ENCODE data around the gene ITGA2. TPM values are rescaled to one million over a fixed set of nuclear protein-coding genes. Genes with fewer than 3 reads are reported as not detected.
A peak's percentile ranks its signal among the peaks of the same experiment; 100 is the strongest.
"Not testable (repeated sequence)": the region's sequence is repeated elsewhere in the genome, so short reads cannot be mapped to it uniquely, and the experiment has no call there.

Gene ITGA2
- total RNA-seq, 1 donor from 2014 or later: 0.97 TPM

DNA sequence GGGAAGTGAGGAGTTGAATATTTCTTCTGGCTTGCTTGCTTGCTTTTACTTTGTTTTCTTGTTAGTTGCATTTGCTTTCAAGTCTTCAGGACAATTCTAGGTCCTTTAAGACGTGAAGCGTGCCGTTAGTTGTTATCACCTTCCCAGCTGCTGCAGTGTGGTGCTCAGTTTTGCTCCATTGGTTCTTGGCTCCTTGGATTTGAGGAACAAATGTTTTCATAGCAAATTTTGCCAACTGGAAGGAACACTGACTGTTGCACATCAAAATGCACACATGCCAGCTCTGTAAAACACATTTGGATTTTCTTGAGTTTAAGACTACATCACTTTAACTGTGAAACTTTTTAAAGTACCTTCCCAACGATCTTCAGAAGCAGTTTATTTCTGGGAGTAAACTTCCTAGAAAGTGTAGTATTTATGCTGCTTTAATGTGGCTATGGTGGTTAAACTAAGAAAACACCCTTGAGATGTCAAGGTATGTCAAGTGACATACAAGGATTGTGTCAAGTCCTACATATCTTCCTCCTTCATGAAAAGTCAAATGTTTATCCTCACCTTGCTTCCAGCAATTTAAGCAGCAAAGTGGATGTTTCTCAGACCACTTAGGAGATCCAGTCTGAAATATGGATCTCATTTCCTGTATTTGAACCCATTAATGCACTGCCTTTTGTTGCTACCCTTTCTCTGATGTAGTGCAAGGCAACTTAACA, 95.5 kb downstream of the ITGA2 start:
- intact Hi-C loops (cut with DNase I): no loop called here
- DNase-seq (no peak), ATAC-seq (ENCODE audit: poor library complexity) (no peak)

- ATAC-seq (ENCODE audit: poor library complexity) (no peak), DNase-seq (no peak)
- intact Hi-C loops (cut with DNase I): no loop called here
Measured at GRCh38 chr5:53087171-53087570, 98.0 kb downstream of the ITGA2 start.

DNA sequence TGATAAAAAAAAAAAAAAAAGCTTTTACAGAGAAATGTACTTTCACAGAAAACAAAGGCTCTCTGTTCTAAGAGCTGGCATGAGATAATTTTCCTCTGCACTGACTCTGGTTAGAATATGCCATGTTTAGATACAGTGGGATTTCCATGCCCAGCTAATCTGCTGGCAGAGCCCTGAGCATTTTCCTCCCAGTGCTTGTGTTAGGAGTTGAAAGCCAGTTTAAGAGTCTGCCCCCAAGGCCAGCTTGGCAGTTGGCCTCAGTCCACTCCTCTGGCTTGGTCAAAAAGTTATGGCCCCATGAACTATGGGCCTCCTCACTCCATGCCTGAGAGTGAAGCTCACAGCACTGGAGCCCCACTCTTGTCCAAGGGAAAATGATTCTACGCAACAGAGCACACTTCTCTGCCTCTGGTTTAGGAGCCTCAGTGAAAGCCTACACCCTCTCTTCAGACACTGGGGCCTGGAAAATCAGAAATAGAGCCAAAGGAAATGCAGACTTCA, 98.5 kb downstream of the ITGA2 start:
- intact Hi-C loops (cut with DNase I): no loop called here
- no peak for DNase-seq
- no peak for ATAC-seq (ENCODE audit: poor library complexity)

DNA sequence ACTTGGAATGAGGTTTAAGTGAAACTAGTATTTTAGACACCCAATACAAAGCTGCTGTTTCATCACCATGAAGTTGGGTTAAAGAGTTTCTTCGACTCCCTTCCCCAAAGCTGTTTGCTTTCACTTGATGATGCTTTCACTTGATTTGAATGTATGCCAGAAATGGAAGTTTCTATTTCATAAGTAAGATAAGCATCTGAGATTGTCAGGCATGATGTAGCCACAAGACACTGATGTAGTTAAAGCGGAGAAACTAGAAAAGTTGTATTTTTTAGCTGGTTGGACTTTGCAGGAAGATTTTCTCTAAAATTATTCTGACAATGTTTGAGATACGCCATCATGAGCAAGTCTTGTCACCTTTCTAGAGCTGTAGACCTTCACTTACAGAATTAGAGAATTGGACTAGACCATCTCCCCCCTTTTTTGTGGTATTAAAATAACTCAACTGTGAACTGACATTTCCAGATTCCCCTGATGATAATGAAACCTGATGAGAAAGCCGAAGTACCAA, 100.4 kb downstream of the ITGA2 start:
- DNase-seq: no peak
- intact Hi-C loops (cut with DNase I): no loop called here
- ATAC-seq (ENCODE audit: poor library complexity): no peak

DNA sequence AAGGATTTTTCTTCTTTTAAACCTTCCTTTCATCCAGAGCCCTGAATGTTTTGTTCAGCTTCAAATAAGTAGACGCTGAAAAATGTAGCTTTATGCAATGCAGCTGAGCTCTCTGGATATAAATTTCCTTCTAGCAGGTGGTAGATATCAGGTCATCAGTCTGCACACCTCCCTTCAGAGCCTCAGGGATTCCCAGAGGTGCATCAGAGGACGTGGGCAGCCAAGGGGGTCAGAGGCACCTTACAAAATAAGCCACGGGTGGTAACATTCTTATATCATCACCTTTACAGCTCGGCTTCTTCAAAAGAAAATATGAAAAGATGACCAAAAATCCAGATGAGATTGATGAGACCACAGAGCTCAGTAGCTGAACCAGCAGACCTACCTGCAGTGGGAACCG, 101.1 kb downstream of the ITGA2 start:
- DNase-seq (no peak), ATAC-seq (ENCODE audit: poor library complexity) (no peak)
- intact Hi-C loops (cut with DNase I): no loop called here

- intact Hi-C loops (cut with DNase I): no loop called here
- ATAC-seq (ENCODE audit: poor library complexity): no peak
Measured at GRCh38 chr5:53091289-53091688, 102.1 kb downstream of the ITGA2 start.

DNA sequence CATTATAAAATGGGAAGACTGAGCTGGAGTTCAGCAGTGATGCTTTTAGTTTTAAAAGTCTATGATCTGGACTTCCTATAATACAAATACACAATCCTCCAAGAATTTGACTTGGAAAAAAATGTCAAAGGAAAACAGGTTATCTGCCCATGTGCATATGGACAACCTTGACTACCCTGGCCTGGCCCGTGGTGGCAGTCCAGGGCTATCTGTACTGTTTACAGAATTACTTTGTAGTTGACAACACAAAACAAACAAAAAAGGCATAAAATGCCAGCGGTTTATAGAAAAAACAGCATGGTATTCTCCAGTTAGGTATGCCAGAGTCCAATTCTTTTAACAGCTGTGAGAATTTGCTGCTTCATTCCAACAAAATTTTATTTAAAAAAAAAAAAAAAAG, 103.1 kb downstream of the ITGA2 start:
- intact Hi-C loops (cut with DNase I): no loop called here
- ATAC-seq (ENCODE audit: poor library complexity): no peak

More at GRCh38 chr5:53091289-53091688, 102.1 kb downstream of the ITGA2 start:
- DNase-seq: no peak

GRCh38 chr5:53095217-53095616, 106.1 kb downstream of the ITGA2 start:
- ATAC-seq (ENCODE audit: poor library complexity) (no peak), DNase-seq (no peak)
- intact Hi-C loops (cut with DNase I): no loop called here

More for the DNA sequence above, 103.1 kb downstream of the ITGA2 start:
- DNase-seq: no peak

DNA sequence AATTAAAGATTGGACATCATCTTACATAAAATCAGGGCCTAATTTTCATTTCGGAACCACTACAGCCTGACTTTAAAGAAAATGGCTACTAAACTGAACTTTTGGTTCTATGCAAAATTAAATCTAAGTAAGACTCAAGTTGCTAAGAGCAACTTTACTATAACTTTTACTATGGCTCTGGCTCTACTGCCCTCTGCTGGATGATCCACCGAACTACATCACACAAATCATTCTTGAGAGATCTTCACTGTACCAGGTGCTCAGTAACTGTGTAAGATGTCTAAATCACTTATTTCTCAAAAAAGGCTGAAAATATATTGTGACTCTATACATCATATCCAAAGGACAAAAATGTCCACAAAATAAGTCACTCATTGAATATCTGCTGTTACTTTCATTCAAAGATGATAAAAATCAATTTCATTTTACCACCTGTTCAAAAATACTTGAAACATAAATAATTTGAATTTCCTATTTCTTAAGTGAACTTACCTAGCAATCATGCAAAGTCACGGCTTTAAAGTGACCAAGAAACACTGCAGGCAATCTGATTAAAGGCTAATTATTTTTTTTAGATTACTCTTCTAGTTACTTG, 106.9 kb downstream of the ITGA2 start:
- DNase-seq (no peak), ATAC-seq (ENCODE audit: poor library complexity) (peak; percentile 71)
- intact Hi-C loops (cut with DNase I): loop anchor here (2.0 kb wide), 1 partner anchor 149 kb away; no protein-coding TSS in a partner anchor

GRCh38 chr5:53099546-53099945, 110.4 kb downstream of the ITGA2 start:
- intact Hi-C loops (cut with DNase I): no loop called here
- ATAC-seq (ENCODE audit: poor library complexity) (no peak), DNase-seq (no peak)

GRCh38 chr5:53100606-53101005, 111.5 kb downstream of the ITGA2 start:
- ATAC-seq (ENCODE audit: poor library complexity): no peak
- DNase-seq: no peak
- intact Hi-C loops (cut with DNase I): loop anchor here (10.0 kb wide), 1 partner anchor 306 kb away; no protein-coding TSS in a partner anchor

GRCh38 chr5:53105611-53106300, 116.6 kb downstream of the ITGA2 start:
- ATAC-seq (ENCODE audit: poor library complexity) (no peak), DNase-seq (no peak)
- intact Hi-C loops (cut with DNase I): loop anchor here (10.0 kb wide), 1 partner anchor 311 kb away; no protein-coding TSS in a partner anchor

GRCh38 chr5:53109056-53109442, 119.9 kb downstream of the ITGA2 start:
- ATAC-seq (ENCODE audit: poor library complexity) (peak; percentile 36), DNase-seq (no peak)
- intact Hi-C loops (cut with DNase I): loop anchor here (10.0 kb wide), 1 partner anchor 314 kb away; no protein-coding TSS in a partner anchor

DNA sequence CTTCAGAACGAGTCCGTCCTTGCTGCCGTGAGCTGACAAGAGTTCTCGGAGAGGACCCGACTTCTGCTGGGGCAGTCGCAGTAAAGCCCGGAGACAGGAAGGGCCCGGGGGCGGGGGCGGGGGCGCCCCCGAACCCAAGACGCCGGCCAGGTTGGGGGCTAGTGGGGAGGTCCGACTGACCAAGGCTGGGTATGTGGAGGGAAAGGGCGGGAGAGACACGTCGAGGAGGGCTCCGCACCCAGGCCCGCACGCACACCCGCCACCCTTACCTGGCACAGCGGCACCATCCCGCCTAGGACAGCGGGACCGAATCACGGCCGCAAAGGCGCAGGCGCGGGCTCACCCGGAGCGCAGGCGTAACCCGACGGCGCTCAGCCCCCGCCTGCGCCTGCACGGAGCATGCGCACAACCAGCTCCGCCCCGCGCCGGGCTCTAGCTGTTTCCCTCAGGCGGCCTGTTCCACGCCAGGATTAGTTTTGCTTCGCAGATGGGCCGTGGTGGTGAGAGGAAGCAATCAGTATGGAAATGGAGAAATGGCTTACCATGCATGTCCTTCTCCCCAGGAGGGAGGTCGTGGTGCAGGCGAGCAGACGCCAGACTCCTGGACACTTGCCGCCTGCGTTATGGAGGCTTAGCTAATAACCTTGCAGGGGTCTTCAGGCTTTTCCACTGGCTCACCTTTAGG, 120.4 kb downstream of the ITGA2 start, which contains the start of gene MOCS2:
Gene MOCS2 (minus strand): TSS at position 315 of the 685 bp plus-strand sequence. CDS start 2,583 bp downstream, outside the sequence.
- DNase-seq: peak; percentile 96
- intact Hi-C loops (cut with DNase I): loop anchor here (10.0 kb wide), 1 partner anchor 315 kb away; no protein-coding TSS in a partner anchor
- ATAC-seq (ENCODE audit: poor library complexity): peak; percentile 100

- ATAC-seq (ENCODE audit: poor library complexity) (peak; percentile 16), DNase-seq (peak; percentile 37)
- intact Hi-C loops (cut with DNase I): no loop called here
Measured at GRCh38 chr5:53110156-53110555, 121.0 kb downstream of the ITGA2 start.

- no peak for ATAC-seq (ENCODE audit: poor library complexity)
- intact Hi-C loops (cut with DNase I): no loop called here
Measured at GRCh38 chr5:53111139-53111538, 122.0 kb downstream of the ITGA2 start.

DNA sequence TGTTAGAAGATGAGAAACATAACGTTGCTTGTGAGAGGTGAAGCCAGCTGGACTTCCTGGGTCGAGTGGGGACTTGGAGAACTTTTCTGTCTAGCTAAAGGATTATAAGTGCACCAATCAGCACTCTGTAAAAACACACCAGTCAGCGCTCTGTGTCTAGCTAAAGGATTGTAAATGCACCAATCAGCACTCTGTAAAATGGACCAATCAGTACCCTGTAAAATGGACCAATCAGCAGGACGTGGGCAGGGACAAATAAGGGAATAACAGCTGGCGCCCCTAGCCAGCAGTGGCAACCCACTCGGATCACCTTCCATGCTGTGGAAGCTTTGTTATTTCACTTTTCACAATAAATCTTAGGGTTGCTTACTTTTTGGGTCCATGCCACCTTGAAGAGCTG, 123.2 kb downstream of the ITGA2 start:
- ATAC-seq (ENCODE audit: poor library complexity); intact Hi-C loops (cut with DNase I); DNase-seq: not testable (repeated sequence)

More at GRCh38 chr5:53111139-53111538, 122.0 kb downstream of the ITGA2 start:
- DNase-seq: no peak

- ATAC-seq (ENCODE audit: poor library complexity) (no peak), DNase-seq (no peak)
- intact Hi-C loops (cut with DNase I): no loop called here
Measured at GRCh38 chr5:53112909-53113308, 123.8 kb downstream of the ITGA2 start.

All from Right ventricle myocardium superior (tissue), 1 donor.